GM12878 (cell line): Measurements from ENCODE around the gene TMC4.

Experiments used
- BCLAF1 ChIP-seq: fragments of 450-650 bp; IDR thresholded peaks from 2 replicates; pipeline ENCODE4 v1.6.1; 2017; ENCODE audit warnings: antibody characterized with exemption, mild to moderate bottlenecking, moderate library complexity
- CHD2 ChIP-seq: IDR thresholded peaks from 2 replicates; pipeline ENCODE4 v1.6.1; 2011; ENCODE audit warnings: low read depth, low read length, improper control_type of control experiment, borderline replicate concordance
- CTCF ChIP-seq, 3 experiments: IDR thresholded peaks in 2 of 3; conservative IDR thresholded peaks in 1 of 3; 2 replicates each; pipeline ENCODE4 v1.5.1; 2011; ENCODE audit warnings: low read depth in 3 of 3, low read length in 3 of 3, mild to moderate bottlenecking in 3 of 3, control low read depth in 2 of 3, moderate library complexity in 2 of 3, inconsistent platforms in 1 of 3, mixed read lengths in 1 of 3; ENCODE audit not compliant: control insufficient read depth in 2 of 3, insufficient read depth in 1 of 3; ENCODE audit errors: extremely low read depth in 1 of 3
- EZH2 ChIP-seq: IDR thresholded peaks from 2 replicates; pipeline ENCODE4 v1.6.1; 2012; ENCODE audit warnings: low read depth, mild to moderate bottlenecking, control low read depth, inconsistent platforms, low read length, borderline replicate concordance; ENCODE audit not compliant: control insufficient read depth
- FOXM1 ChIP-seq: IDR thresholded peaks from 2 replicates; pipeline ENCODE4 v1.6.1; 2012; ENCODE audit warnings: low read depth, mild to moderate bottlenecking, inconsistent platforms, low read length, moderate library complexity
- PML ChIP-seq: IDR thresholded peaks from 2 replicates; pipeline ENCODE4 v1.6.1; 2012; ENCODE audit warnings: low read length, inconsistent platforms
- POLR2A ChIP-seq: IDR thresholded peaks from 2 replicates; pipeline ENCODE4 v1.6.1; 2011; ENCODE audit warnings: low read depth, mild to moderate bottlenecking, low read length
- POLR2AphosphoS5 ChIP-seq: IDR thresholded peaks from 2 replicates; pipeline ENCODE4 v1.6.1; 2011; ENCODE audit warnings: mild to moderate bottlenecking, low read length, inconsistent platforms
- RAD21 ChIP-seq: IDR thresholded peaks from 2 replicates; pipeline ENCODE4 v1.6.1; 2011; ENCODE audit warnings: mild to moderate bottlenecking, low read depth, low read length, moderate library complexity; ENCODE audit not compliant: insufficient read depth
- REST ChIP-seq: IDR thresholded peaks from 2 replicates; pipeline ENCODE4 v1.6.1; 2012; ENCODE audit warnings: mild to moderate bottlenecking, low read depth, low read length
- SMC3 ChIP-seq: IDR thresholded peaks from 2 replicates; pipeline ENCODE4 v1.6.1; 2011; ENCODE audit warnings: low read length, improper control_type of control experiment, borderline replicate concordance
- YY1 ChIP-seq: IDR thresholded peaks from 2 replicates; pipeline ENCODE4 v1.6.1; 2011; ENCODE audit warnings: low read depth, mild to moderate bottlenecking, low read length
- ZBTB4 ChIP-seq: fragments of 450-650 bp; formaldehyde crosslinking; IDR thresholded peaks from 2 replicates; pipeline ENCODE4 v1.4.0; 2022; ENCODE audit warnings: mild to moderate bottlenecking, moderate library complexity

- TF ChIP-seq POLR2A (no peak), RAD21 (no peak), POLR2AphosphoS5 (no peak), YY1 (no peak), ZBTB4 (no peak), CHD2 (no peak), FOXM1 (no peak), EZH2 (no peak), PML (no peak), SMC3 (no peak), BCLAF1 (no peak), CTCF (IDR thresholded peaks at IDR 0.05 in 2 of 3, conservative IDR thresholded peaks at IDR 0.05 in 1 of 3; ENCODE audit: control insufficient read depth in 2 of 3, extremely low read depth in 1 of 3, insufficient read depth in 1 of 3, low read depth in 3 of 3, low read length in 3 of 3) (no peak), REST (no peak)
Measured at GRCh38 chr19:54191811-54192453, 19.0 kb upstream of the TMC4 start.
